NCI-H1436 treated with DMSO at 0.1 percent for 48 hours (cell line): ENCODE data around the gene OSBPL2.
A peak's percentile ranks its signal among the peaks of the same experiment; 100 is the strongest.

Experiments used
- DNase-seq: peaks from one replicate; lab custom pipeline; 2025; lab: John Stamatoyannopoulos, UW

The OSBPL2 gene

DNA sequence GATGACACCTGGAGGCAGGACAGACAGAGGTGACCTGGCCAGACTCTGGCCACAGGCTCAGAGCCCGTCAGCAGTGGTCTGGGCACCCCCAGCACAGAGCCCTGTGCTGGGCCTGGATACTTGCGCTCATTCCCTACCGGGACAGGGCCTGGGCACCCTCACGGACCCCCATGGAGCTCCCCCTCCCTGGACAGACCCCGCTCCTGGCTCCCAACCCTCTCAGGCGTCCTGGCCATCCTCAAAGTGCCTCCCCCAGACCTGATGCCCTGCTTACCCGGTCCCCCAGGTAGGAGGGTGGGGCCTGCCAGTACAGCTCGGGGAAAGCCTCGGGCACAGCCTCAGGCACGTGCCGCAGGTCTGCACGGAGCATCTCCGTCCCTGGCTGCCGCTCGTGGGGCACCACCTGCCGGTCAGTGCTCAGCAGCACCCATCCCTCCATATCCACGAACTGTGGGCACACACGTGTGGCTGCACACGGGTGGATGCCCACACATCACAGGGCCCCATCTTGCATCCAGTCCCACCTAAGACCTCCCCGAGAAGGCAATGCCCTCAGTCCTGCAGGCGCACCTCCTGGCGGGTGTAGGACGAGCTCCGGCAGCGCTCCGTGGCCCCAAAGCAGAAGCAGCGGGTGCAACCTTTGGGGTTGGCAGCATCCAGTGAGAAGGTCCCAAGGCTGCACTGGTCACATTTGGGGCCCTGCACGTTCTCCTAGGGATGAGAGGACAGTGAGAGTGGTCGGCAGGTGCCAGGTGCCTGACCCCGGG lies 88.8 kb downstream of the OSBPL2 start:
- DNase-seq, result no peak

DNA sequence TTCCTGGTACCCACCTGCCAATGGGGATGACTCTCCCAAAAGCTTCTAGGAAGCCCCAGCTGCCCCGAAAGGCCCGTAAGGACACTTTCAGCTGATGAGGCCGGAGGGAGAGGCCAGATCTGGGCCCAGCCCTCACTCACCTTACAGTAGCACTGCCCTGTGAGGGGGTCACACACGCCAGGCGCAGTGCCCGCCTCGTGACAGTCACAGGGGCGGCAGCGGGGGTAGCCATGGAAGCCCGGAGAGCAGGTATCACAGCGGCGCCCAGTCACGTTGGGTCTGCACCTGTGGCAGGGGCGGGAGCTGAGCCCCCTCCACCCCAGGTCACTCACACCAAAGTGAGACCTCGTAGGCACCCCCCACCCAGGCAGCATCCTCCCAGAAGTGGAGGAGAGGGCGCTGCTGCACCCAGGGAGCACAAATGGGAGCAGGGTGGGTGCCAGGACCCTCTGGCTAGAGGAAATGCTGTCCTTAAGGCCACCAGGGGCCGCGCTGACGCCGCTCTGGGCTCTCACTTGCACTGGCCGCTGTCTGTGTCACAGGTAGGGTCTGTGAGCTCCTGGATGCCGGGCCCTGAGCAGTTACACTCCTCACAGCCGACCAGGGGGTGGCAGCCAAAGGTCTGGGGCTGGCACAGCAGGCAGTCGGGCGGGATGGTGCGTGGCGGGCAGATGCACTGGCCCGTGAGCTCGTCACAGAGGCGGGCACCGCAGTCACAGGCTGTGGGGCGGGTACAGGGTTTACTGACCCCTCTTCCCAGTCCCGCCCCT lies 89.6 kb downstream of the OSBPL2 start:
- DNase-seq, result no peak

GRCh38 chr20:62328684-62329388 lies 90.5 kb downstream of the OSBPL2 start:
- DNase-seq, result no peak

DNA sequence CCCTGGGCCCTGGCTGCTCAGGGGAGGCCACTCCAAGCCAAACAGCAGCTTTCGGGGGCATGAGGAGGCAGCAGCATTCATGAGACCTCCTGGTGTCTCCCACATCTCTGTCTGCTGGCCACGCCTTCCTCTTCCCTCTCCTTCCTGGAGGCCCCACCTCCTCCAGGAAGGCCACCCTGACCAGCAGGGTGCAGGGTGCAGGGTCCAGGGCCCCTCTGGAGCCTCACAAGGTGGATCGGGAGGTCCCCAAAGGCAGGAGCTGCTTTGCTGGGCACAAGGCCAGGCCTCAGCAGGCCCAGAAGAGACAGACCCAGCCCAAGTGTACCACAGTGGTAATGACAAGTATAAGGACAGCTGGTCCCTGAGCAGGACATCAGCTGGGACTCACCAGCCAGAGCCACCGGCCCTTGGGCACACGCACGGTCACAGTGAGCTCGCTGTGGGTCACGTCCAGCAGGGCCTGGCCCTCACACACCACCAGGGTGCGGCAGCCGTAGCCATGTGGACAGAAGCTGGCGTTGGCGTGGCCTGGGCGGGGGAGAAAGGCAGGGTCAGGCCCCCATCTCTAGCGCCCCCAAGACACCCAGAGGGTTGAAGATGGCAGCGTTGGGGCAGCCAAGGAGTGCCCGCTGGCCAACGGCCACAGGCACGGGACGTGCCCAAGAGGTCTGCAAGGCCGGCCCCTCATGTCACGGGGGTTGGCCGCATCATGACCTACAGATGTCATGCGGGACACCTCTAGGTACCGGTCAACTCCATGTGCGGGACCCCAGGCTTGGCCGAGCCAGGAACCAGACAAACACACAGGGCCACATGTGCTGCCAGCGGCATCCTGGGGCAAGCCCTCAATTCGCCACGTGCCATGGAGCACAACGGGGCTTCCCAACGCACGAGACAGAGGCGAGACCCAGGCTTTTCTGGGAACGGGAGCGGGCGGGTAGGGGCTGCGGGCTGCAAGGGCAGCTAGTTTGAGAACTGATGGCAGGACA lies 91.4 kb downstream of the OSBPL2 start:
- no peak for DNase-seq

- no peak for DNase-seq
Observed at GRCh38 chr20:62330576-62331317, 92.4 kb downstream of the OSBPL2 start.

- no peak for DNase-seq
Observed at GRCh38 chr20:62331347-62331746, 93.0 kb downstream of the OSBPL2 start.

DNA sequence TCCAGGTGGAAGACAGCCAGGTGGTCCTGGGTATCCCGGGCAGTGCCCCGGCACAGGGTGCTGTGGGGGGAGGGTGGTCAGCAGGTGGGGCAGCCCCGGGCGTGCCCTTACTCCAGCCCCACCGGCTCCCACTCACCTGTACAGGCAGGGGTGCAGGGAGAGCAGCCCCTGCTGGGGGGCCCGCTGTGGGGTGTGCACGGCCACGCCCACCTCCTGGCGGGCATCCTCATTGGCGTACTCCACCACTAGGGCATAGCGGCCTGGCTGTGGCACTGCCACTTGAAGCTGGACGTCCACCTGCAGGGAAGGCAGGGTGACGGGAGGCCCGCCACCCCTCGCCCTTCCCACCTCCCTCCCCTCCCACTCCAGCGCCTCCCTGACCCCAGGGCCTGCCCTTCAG lies 94.1 kb downstream of the OSBPL2 start:
- DNase-seq, result no peak

GRCh38 chr20:62332989-62333819 lies 94.9 kb downstream of the OSBPL2 start:
- DNase-seq, result no peak

GRCh38 chr20:62333820-62334595 lies 95.7 kb downstream of the OSBPL2 start:
- DNase-seq, result no peak

GRCh38 chr20:62334881-62335280 lies 96.6 kb downstream of the OSBPL2 start:
- no peak for DNase-seq

GRCh38 chr20:62335532-62335931 lies 97.2 kb downstream of the OSBPL2 start:
- no peak for DNase-seq

- no peak for DNase-seq
Observed at GRCh38 chr20:62336329-62336728, 98.0 kb downstream of the OSBPL2 start.

GRCh38 chr20:62336775-62337557 lies 98.6 kb downstream of the OSBPL2 start:
- DNase-seq, result no peak

GRCh38 chr20:62337558-62338293 lies 99.4 kb downstream of the OSBPL2 start:
- DNase-seq, result no peak

GRCh38 chr20:62338294-62338620 lies 99.9 kb downstream of the OSBPL2 start:
- no peak for DNase-seq

- DNase-seq, result no peak
Observed at GRCh38 chr20:62339647-62340062, 101.3 kb downstream of the OSBPL2 start.

DNA sequence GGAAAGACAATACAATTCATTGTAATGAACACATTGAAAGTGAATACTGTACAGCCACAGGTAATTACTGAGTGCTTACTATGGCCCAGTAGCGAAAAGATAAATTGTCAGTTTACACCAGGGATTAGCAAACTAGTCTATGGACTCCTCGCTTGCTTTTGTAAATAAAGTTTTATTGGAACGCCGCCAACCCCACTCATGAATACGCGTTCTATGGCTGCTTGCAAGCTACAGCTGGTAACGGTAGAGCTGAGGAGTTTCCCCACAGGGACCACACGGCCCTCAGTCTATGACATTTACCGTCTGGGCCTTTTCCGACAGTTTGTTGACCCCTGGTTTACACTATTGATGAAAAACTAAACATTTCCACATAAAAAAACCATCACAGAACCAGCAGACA lies 104.6 kb downstream of the OSBPL2 start:
- DNase-seq, result peak; percentile 66

GRCh38 chr20:62344092-62344491 lies 105.8 kb downstream of the OSBPL2 start:
- no peak for DNase-seq
